Activated CD8-positive, alpha-beta memory T cell treated with anti-CD3 and anti-CD28 coated beads, Interleukin-2, amount 50 U/mL, for 48 hours (primary cell): ENCODE measurements around the gene REM2.
"Not testable (repeated sequence)": the region's sequence is repeated elsewhere in the genome, so short reads cannot be mapped to it uniquely, and the experiment has no call there.

Experiments used
- DNase-seq: peaks from one replicate; pipeline ENCODE4 v3.0.0-alpha.2; 2020

Gene REM2

DNA sequence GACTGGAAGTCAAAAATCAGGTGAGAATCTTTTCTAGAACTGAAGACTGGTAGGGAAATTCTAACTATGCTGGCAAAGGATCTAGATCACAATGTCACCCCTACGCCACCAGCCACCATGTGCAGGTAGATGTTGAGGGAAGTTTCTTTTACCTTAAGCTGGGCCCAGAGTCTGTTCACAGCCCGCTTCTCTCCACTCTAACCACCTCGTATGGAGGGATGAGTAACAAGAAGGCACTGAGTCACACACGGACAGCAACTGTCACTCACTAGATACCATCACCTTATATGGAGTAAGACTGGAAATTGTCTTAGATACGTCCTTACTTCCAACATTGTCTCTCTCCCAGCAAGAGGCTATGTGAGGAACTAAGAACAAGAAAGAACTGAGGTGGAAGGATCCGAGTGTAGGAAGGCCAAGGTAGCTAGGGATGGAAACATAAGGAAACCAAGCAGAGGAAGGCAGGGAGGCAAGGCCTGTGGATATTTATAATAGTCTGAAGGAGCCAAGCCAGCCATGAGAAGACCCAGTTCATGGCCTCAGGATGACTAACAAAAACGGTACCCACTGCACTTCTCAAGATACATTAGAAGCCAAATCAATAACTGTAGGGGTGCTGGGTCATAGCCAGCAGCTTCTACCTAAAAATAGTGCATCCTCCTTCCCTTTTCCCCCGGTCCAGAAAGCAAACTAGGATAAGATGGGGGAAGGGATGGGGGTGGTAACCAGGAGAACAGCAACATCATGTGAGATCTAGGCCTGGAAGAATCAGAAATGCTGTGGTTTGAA, 15.5 kb downstream of the REM2 start:
- no peak for DNase-seq

DNA sequence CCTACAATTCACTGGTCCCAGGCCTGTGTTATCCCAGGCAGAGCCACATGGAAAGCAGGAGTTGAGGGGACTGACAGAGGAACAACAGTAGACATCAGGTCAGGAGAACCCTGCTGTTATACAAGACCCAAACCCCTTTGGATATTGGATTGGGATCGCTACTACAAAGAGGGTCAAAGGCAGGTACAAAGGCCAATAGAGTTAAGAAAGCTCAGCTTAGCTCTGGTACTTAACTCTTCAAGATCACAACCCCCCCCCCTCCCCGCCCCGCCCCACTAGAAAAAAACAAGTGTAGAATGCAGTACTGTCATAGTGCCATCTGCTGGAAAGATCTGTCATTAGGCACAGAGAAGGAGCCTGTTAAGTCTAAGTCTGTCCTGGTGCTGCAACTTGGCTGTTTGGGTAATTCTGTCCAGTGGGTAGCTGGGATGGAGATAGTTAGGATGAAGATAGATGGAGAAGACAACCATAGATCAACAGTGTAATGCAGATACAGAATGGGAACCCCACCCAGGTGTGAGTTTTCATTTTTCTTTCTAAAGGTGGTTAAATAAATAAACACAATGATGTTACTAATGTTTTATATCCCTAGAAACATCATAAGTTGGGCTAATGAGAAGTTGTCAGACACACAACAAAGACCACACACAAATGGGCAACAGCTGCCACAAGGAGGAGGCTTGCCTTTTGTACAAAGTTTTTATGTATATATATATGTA, 17.2 kb downstream of the REM2 start:
- DNase-seq, result no peak

DNA sequence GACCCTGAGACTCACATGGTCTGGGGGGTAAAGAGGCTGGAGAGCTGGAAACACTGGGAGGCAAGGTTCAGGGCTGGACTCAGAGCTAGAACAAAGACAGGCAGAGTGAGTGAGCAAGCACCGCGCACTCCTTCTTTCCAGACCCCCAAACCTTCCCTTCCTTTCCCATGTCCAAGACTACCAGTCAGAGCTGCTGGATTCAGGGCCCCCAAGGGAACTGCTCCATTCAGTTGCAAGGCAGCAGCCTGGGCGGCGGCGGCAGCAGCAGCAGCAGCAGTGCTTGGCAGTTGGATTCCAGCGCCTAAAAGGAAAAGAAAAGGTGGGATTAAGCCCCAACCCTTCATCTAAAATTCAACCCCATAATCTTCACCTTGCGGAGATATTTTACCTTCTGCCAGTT, 18.8 kb downstream of the REM2 start:
- DNase-seq, result no peak

DNA sequence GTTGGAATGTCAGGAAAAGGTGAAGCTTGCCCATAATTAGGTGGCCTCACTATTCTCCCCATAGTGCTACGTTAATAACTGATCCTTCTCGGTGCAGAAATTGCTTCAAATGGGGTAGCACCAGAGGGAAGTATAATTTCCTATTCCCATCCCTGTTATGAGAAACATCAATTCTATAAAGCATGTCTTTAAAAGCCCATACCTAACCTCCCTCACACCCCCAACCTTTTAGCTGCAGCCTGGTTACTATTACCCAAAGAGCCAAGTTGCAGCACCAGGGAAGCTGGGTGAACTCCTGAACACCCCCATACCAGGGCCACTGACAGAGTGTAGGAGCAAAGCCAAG, 20.7 kb downstream of the REM2 start:
- no peak for DNase-seq

DNA sequence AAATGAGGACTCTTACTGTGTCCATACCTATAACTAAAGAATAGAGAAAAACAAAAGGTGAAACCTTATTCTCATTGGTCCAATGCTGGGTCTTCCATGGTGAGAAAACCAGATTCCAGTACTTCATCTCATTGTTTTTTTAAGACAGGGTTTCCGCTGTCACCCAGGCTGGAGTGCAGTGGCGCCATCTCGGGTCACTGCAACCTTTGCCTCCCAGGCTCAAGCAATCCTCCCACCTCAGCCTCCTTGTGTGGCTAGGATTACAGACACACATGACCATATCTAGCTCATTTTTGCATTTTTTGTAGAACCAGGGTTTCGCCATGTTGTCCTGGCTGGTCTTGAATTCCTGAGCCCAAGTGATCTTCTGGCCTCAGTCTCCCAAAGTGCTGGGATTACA, 22.6 kb downstream of the REM2 start:
- DNase-seq, result no peak

GRCh38 chr14:22906073-22906472, 23.1 kb downstream of the REM2 start:
- no peak for DNase-seq

GRCh38 chr14:22907429-22907828, 24.4 kb downstream of the REM2 start:
- DNase-seq, result no peak

DNA sequence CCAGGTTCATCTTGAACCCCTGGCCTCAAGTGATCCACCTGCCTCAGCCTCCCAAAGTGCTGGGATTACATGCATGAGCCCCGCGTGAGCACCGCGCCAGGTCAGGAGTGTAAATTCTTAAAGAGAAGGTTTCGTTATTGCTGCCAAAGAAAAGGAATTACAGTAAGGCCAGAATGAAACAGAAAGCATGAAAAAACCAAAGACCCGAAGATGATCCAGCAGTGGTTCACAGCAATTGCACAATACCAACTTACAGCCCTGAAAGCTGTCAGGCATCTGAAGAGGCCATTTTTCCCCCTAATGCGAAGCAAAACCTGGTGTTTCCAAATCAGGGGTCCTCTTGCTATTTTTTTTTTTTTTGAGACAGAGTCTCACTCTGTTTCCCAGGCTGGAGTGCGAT, 25.6 kb downstream of the REM2 start:
- DNase-seq, result no peak

GRCh38 chr14:22910916-22911315, 27.9 kb downstream of the REM2 start:
- no peak for DNase-seq

GRCh38 chr14:22914836-22915235, 31.8 kb downstream of the REM2 start:
- not testable (repeated sequence) for DNase-seq

- no peak for DNase-seq
Measured at GRCh38 chr14:22915886-22916521, 33.0 kb downstream of the REM2 start.

- DNase-seq, result peak; percentile 100
Measured at GRCh38 chr14:22918804-22919600, 36.0 kb downstream of the REM2 start, which contains the start of gene RBM23. Gene RBM23, minus strand, starts transcription at chr14:22919149.

DNA sequence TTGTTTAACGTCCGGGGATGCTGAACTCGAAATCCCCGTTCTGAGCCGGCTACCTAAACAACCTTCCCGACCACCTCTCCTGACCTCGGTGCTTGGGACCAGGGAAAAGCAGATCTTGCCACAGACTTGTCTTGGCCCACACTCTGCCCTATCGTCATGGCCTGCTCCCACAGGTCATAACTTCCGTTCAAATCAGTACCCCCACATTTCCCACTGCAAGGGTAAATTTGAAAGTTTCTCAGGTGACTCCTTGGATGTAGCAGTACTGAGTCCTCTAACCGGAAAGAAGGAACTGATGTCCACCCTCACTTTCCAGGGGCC, 36.5 kb downstream of the REM2 start:
- no peak for DNase-seq

GRCh38 chr14:22920697-22921096, 37.7 kb downstream of the REM2 start:
- DNase-seq, result no peak

GRCh38 chr14:22922294-22922693, 39.3 kb downstream of the REM2 start:
- no peak for DNase-seq

DNA sequence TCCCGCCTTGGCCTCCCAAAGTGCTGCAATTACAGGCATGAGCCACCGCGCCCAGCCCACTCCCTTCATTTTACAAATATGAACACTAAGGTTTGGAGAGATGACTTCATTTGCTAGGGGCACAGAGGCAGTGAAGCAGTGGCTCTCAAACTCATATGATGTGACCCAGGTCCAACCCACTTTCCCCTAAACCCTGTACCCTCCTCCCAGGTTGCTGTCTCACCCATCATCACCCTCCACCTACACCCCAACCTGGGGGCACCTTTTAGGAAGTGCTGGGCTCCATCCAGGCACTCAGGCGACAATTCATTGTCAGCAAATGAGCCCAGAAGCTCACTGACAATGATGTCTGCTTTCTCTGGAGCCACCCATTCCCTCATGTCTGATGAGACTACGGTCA, 40.7 kb downstream of the REM2 start:
- no peak for DNase-seq

DNA sequence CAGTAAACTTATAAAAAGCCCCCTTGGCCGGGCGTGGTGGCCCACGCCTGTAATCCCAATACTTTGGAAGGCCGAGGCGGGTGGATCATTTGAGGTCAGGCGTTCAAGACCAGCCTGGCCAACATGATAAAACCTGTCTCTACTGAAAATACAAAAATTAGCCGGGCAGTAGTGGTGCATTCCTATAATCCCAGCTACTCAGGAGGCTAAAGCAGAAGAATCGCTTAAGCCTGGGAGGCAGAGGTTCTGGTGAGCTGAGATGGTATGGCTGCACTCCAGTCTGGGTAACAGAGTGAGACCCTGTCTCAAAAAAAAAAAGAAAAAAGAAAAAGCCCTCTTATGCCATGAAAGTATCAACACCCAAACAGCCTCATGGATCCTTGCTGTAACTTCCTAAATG, 42.5 kb downstream of the REM2 start:
- no peak for DNase-seq

- DNase-seq, result no peak
Measured at GRCh38 chr14:22926316-22926715, 43.3 kb downstream of the REM2 start.

DNA sequence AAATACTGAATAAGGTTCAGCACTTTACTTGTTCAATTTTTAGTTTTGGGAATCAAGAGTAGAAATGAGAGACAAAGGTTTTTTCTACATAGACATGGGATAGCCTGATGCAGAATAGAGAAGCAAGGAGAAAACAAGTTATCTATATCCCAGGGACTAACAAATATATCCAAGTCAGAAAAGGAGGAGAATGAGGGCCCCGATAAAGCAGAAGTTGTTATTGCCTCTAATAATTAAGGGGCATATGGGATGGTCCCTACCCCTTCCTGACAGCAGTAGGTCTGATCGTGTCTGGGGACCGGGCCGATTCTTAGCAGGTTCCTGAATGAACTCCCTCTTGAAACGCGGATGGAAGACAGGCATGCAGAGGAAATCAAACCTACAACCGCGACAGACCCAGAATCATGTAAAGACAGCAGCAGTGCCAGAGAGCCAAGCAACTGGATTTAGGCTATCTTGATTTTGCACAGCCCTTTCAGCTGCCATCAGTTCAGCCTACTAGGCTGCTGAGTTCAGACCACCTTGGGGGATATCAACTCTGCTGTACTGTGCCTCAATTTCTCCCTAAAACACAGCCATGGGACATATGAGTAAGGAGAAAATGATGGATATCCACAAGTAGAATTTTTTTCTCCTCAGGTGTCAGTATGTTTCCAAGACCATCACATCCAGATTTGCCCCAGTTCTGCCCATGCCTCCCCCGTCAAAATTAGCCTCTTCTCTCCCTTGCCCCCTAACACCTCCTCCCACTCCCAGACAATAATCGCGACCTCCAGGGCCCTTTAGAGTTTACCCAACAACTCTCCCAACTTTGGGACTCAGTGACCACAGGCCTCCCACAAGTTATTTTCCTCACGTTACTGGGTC, 45.4 kb downstream of the REM2 start:
- no peak for DNase-seq

- DNase-seq, result peak; percentile 100
Measured at GRCh38 chr14:22929104-22929960, 46.3 kb downstream of the REM2 start, which contains the start of gene PRMT5. Gene PRMT5, minus strand, starts transcription at chr14:22929376. Its CDS starts 15 bp downstream, at chr14:22929361.

GRCh38 chr14:22929961-22930364, 46.9 kb downstream of the REM2 start:
- no peak for DNase-seq
